Natural killer cell (primary cell): ENCODE data around the gene TSSK3. TPM values are rescaled to one million over a fixed set of nuclear protein-coding genes. Genes with fewer than 3 reads are reported as not detected.

ENCODE experiments used
- ATAC-seq, 3 donors: fragments of 150-1000 bp in 2 of 3; fragments of 200-7000 bp in 1 of 3; cut with Tn5 transposase; 1 replicate in 1 of 3; 2 replicates in 2 of 3; pipeline ENCODE4 v1.10.0; 2021; ENCODE audit warnings: mild to moderate bottlenecking in 2 of 3, moderate library complexity in 2 of 3
- DNase-seq, 2 donors: peaks; one replicate each; pipeline versions ENCODE4 v3.0.0 to v3.0.0-alpha.2; 2013 to 2021; ENCODE audit warnings: mixed read lengths in 1 of 2
- H3K27ac ChIP-seq: one replicate; pipeline ENCODE4 v1.5.1; 2013; ENCODE audit warnings: mild to moderate bottlenecking, low read length
- H3K27me3 ChIP-seq: one replicate; pipeline ENCODE4 v1.6.1; 2013; ENCODE audit warnings: low read length; ENCODE audit not compliant: control insufficient read depth, insufficient read depth
- H3K36me3 ChIP-seq: one replicate; pipeline ENCODE4 v1.6.1; 2013; ENCODE audit warnings: low read length; ENCODE audit not compliant: control insufficient read depth, insufficient read depth
- H3K4me1 ChIP-seq: one replicate; pipeline ENCODE4 v1.6.1; 2013; ENCODE audit warnings: low read length; ENCODE audit not compliant: control insufficient read depth, insufficient read depth
- H3K4me3 ChIP-seq: one replicate; pipeline ENCODE4 v1.5.1; 2013; ENCODE audit warnings: low read length
- H3K9me3 ChIP-seq: one replicate; pipeline ENCODE4 v1.6.1; 2013; ENCODE audit warnings: low read length; ENCODE audit not compliant: control insufficient read depth, insufficient read depth
- H3K27ac Mint-ChIP-seq, 2 donors: one replicate each; pipeline ENCODE4 v1.8.0; 2022; ENCODE audit warnings: mild to moderate bottlenecking in 2 of 2, mixed read lengths in 2 of 2, moderate library complexity in 1 of 2
- H3K27me3 Mint-ChIP-seq, 2 donors: one replicate each; pipeline ENCODE4 v1.8.0; 2022; ENCODE audit warnings: low read depth in 2 of 2, mixed read lengths in 2 of 2
- H3K36me3 Mint-ChIP-seq: one replicate; pipeline ENCODE4 v1.8.0; 2022; ENCODE audit warnings: mixed read lengths
- H3K4me1 Mint-ChIP-seq, 2 donors: one replicate each; pipeline ENCODE4 v1.8.0; 2022; ENCODE audit warnings: mixed read lengths in 2 of 2
- H3K4me3 Mint-ChIP-seq: one replicate; pipeline ENCODE4 v1.8.0; 2022; ENCODE audit warnings: mild to moderate bottlenecking, moderate library complexity, mixed read lengths
- H3K9me3 Mint-ChIP-seq, 2 donors: one replicate each; pipeline ENCODE4 v1.8.0; 2022; ENCODE audit warnings: mixed read lengths in 2 of 2
- WGBS: methylation state at CpG from one replicate; pipeline ENCODE4 v1.1.7; 2013; ENCODE audit warnings: missing lambda C conversion rate; ENCODE audit not compliant: insufficient coverage; 5-methylcytosine and 5-hydroxymethylcytosine counted together
- intact Hi-C: fragments of 100-400 bp; cut with micrococcal nuclease; formaldehyde crosslinking; loops from one replicate; pipeline ENCODE4 v1.14.2; 2022
- total RNA-seq, 4 donors: library from RNA; stranded (reverse); fragments of 120-200 nt in 1 of 4; gene quantifications; one replicate each; pipeline versions ENCODE4 v1.2.3 to v1.2.4, GENCODE V29; 2013 to 2022
- TF ChIP-seq, protein P1 (sequence below): fragments of 200-600 bp; IDR thresholded peaks from one replicate; pipeline ENCODE4 v1.8.0; 2022; ENCODE audit warnings: antibody characterized with exemption

TSSK3 gene
- total RNA-seq, 3 donors from 2014 or later (not counting 1 experiment from before 2014, with no cell fraction given) = 1.2 to 3.7 (median 1.4) TPM

DNA sequence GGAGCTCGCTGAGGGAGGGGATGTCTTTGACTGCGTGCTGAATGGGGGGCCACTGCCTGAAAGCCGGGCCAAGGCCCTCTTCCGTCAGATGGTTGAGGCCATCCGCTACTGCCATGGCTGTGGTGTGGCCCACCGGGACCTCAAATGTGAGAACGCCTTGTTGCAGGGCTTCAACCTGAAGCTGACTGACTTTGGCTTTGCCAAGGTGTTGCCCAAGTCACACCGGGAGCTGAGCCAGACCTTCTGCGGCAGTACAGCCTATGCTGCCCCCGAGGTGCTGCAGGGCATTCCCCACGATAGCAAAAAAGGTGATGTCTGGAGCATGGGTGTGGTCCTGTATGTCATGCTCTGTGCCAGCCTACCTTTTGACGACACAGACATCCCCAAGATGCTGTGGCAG is 1.4 kb downstream of the TSSK3 start:
- DNase-seq (no peak), ATAC-seq (no peak)
- no peaks in the 10 kb centered on the region for H3K9me3 ChIP-seq
- H3K27me3 ChIP-seq = no peaks in the 10 kb centered on the region
- peaks cover 17% of the 10 kb centered on the region for H3K4me1 ChIP-seq
- Mint-ChIP-seq H3K27me3 (peaks cover 5 to 6% of the 10 kb centered on the region in 2 donors), H3K27ac (no peak overlapping the region), H3K4me1 (peaks cover 26 to 27% of the 10 kb centered on the region in 2 donors), H3K36me3 (no peaks in the 10 kb centered on the region), H3K4me3 (no peak overlapping the region), H3K9me3 (no peaks in the 10 kb centered on the region)
- H3K4me3 ChIP-seq = no peak overlapping the region
- H3K36me3 ChIP-seq = peaks cover 42% of the 10 kb centered on the region
- WGBS = 95% methylated on average over 12 of the region's 12 CpGs
- H3K27ac ChIP-seq = no peak overlapping the region
- TF ChIP-seq, protein P1, sequence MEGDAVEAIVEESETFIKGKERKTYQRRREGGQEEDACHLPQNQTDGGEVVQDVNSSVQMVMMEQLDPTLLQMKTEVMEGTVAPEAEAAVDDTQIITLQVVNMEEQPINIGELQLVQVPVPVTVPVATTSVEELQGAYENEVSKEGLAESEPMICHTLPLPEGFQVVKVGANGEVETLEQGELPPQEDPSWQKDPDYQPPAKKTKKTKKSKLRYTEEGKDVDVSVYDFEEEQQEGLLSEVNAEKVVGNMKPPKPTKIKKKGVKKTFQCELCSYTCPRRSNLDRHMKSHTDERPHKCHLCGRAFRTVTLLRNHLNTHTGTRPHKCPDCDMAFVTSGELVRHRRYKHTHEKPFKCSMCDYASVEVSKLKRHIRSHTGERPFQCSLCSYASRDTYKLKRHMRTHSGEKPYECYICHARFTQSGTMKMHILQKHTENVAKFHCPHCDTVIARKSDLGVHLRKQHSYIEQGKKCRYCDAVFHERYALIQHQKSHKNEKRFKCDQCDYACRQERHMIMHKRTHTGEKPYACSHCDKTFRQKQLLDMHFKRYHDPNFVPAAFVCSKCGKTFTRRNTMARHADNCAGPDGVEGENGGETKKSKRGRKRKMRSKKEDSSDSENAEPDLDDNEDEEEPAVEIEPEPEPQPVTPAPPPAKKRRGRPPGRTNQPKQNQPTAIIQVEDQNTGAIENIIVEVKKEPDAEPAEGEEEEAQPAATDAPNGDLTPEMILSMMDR = no peak
- intact Hi-C loops = no loop called here

DNA sequence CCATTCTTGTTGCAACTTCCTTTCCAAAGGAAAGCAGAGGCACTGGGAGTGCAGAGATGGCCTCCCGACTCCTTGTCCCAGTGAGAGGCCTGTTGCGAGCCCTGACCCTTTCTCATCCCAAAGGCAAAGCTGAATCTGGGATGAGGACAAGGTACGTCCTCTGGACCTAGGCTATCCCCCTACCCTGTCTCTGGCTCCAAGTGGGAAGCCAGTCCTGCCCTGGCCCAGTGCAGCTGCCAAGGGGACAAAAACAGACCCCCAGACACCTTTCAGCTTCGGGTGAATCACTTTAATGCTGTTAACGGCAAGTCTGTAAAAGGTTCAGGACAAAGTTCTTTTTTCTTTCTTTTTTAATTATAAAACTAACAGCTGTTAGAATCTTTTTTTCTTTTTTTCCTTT is 2.5 kb downstream of the TSSK3 start:
- Mint-ChIP-seq H3K4me1 (peaks cover 19 to 20% of the 10 kb centered on the region in 2 donors), H3K9me3 (no peaks in the 10 kb centered on the region), H3K4me3 (no peak overlapping the region), H3K27me3 (peaks cover 5 to 6% of the 10 kb centered on the region in 2 donors), H3K27ac (no peak overlapping the region), H3K36me3 (no peaks in the 10 kb centered on the region)
- TF ChIP-seq, protein P1 = no peak
- no peak overlapping the region for H3K4me3 ChIP-seq
- intact Hi-C loops = no loop called here
- H3K4me1 ChIP-seq = peaks cover 11% of the 10 kb centered on the region
- H3K27me3 ChIP-seq = no peaks in the 10 kb centered on the region
- no peak for ATAC-seq
- no peak for DNase-seq
- peaks cover 51% of the 10 kb centered on the region for H3K36me3 ChIP-seq
- over 99% methylated on average over 5 of the region's 5 CpGs for WGBS
- H3K9me3 ChIP-seq = no peaks in the 10 kb centered on the region
- no peak overlapping the region for H3K27ac ChIP-seq

GRCh38 chr1:32365445-32365844 is 3.1 kb downstream of the TSSK3 start:
- H3K4me1 ChIP-seq = peaks cover 5% of the 10 kb centered on the region
- H3K36me3 ChIP-seq = peaks cover 51% of the 10 kb centered on the region
- H3K27me3 ChIP-seq = no peaks in the 10 kb centered on the region
- DNase-seq (no peak), ATAC-seq (no peak)
- no peaks in the 10 kb centered on the region for H3K9me3 ChIP-seq
- Mint-ChIP-seq H3K4me1 (peaks cover 12 to 14% of the 10 kb centered on the region in 2 donors), H3K4me3 (no peak overlapping the region), H3K27me3 (peaks cover 5 to 6% of the 10 kb centered on the region in 2 donors), H3K27ac (no peak overlapping the region), H3K36me3 (no peaks in the 10 kb centered on the region), H3K9me3 (no peaks in the 10 kb centered on the region)
- no peak overlapping the region for H3K4me3 ChIP-seq
- no peak overlapping the region for H3K27ac ChIP-seq
- 90% methylated on average over 6 of the region's 6 CpGs for WGBS
- intact Hi-C loops = no loop called here
- TF ChIP-seq, protein P1 = no peak

DNA sequence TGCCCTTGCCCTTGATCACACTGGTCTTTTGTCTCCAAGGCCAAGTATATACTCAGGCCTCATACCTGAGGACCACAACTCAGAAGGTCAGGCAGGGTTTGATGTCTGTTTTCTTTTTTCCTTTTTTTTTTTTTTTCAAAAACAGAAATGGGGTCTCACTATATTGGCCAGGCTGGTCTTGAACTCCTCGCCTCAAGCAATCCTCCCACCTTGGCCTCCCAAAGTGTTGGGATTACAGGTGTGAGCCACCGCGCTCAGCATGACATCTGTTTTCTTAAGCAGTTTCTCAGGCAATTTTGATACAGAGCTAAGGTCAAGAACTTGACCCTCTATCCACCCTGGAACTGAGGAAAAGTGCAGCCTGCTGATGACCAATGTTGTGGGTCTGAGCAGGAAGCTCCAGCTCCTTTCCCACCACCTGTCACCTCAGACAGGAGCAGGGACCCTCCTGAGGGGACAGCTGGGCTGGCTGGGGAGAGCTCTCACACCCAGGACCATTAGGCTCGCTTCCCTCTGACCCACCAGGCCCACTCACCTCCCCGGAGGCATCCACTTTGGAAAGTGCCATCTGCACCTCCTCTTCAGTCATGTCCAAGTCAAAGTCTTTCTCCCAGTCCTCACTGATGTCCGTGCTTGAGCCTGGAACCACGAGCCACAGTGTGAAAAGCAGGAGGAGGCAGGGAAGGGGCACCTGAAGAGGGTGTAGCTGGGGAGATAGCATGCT is 5.7 kb downstream of the TSSK3 start:
- intact Hi-C loops = no loop called here
- no peaks in the 10 kb centered on the region for H3K27me3 Mint-ChIP-seq
- Histone ChIP-seq H3K36me3 (peaks cover 53% of the 10 kb centered on the region), H3K27ac (no peak overlapping the region), H3K4me3 (no peak overlapping the region), H3K9me3 (no peaks in the 10 kb centered on the region), H3K4me1 (peaks cover 13% of the 10 kb centered on the region), H3K27me3 (no peaks in the 10 kb centered on the region)
- DNase-seq (no peak), ATAC-seq (no peak)
- H3K27ac Mint-ChIP-seq = no peak overlapping the region
- no peaks in the 10 kb centered on the region for H3K9me3 Mint-ChIP-seq
- H3K4me3 Mint-ChIP-seq = no peak overlapping the region
- H3K36me3 Mint-ChIP-seq = no peaks in the 10 kb centered on the region
- H3K4me1 Mint-ChIP-seq = peaks cover 12 to 17% of the 10 kb centered on the region in 2 donors
- WGBS = 97% methylated on average over 7 of the region's 7 CpGs
- TF ChIP-seq, protein P1 = no peak
